ENCODE results near the gene PCDHA8. TPM values are rescaled to one million over a fixed set of nuclear protein-coding genes. Genes with fewer than 3 reads are reported as not detected.
"Not testable (repeated sequence)": the region's sequence is repeated elsewhere in the genome, so short reads cannot be mapped to it uniquely, and the experiment has no call there.

The PCDHA8 gene
- total RNA-seq, 1 experiment from 2014 or later, result 0.10 TPM

GRCh38 chr5:140828362-140828737 lies 12.6 kb upstream of the PCDHA8 start:
- intact Hi-C loops (cut with micrococcal nuclease; ENCODE audit: unreplicated experiment), result no loop called here
- Histone ChIP-seq H3K4me1 (ENCODE audit: control insufficient read depth, insufficient read depth, low read length) (no peaks in the 10 kb centered on the region), H3K36me3 (ENCODE audit: control insufficient read depth, insufficient read depth, low read length) (no peaks in the 10 kb centered on the region), H3K27ac (ENCODE audit: low read length) (no peak overlapping the region), H3K4me3 (ENCODE audit: low read depth in 2 of 2, low read length in 2 of 2) (no peak overlapping the region), H3K9me3 (ENCODE audit: control insufficient read depth, insufficient read depth, low read depth, low read length) (no peaks in the 10 kb centered on the region), H3K27me3 (ENCODE audit: control insufficient read depth, insufficient read depth, low read length) (no peaks in the 10 kb centered on the region)
- ATAC-seq, result no peak
- ChIA-PET CTCF (no interaction called here), POLR2A (interaction anchor here (0.6 kb wide), 1 partner anchor 133 kb away, joined by 3 read pairs; no protein-coding TSS in a partner anchor)
- BruUV-seq (replicated peaks), result no TSS peak
- TF ChIP-seq TCF7L2 (IDR thresholded peaks at IDR 0.05; ENCODE audit: low read depth, low read length), result no peak
- TF ChIP-seq, protein P1, sequence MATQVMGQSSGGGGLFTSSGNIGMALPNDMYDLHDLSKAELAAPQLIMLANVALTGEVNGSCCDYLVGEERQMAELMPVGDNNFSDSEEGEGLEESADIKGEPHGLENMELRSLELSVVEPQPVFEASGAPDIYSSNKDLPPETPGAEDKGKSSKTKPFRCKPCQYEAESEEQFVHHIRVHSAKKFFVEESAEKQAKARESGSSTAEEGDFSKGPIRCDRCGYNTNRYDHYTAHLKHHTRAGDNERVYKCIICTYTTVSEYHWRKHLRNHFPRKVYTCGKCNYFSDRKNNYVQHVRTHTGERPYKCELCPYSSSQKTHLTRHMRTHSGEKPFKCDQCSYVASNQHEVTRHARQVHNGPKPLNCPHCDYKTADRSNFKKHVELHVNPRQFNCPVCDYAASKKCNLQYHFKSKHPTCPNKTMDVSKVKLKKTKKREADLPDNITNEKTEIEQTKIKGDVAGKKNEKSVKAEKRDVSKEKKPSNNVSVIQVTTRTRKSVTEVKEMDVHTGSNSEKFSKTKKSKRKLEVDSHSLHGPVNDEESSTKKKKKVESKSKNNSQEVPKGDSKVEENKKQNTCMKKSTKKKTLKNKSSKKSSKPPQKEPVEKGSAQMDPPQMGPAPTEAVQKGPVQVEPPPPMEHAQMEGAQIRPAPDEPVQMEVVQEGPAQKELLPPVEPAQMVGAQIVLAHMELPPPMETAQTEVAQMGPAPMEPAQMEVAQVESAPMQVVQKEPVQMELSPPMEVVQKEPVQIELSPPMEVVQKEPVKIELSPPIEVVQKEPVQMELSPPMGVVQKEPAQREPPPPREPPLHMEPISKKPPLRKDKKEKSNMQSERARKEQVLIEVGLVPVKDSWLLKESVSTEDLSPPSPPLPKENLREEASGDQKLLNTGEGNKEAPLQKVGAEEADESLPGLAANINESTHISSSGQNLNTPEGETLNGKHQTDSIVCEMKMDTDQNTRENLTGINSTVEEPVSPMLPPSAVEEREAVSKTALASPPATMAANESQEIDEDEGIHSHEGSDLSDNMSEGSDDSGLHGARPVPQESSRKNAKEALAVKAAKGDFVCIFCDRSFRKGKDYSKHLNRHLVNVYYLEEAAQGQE (IDR thresholded peaks at IDR 0.05; ENCODE audit: insufficient read depth in 1 of 2, low read depth in 2 of 2, low read length in 1 of 2), result no peak
- TF ChIP-seq, protein P2, sequence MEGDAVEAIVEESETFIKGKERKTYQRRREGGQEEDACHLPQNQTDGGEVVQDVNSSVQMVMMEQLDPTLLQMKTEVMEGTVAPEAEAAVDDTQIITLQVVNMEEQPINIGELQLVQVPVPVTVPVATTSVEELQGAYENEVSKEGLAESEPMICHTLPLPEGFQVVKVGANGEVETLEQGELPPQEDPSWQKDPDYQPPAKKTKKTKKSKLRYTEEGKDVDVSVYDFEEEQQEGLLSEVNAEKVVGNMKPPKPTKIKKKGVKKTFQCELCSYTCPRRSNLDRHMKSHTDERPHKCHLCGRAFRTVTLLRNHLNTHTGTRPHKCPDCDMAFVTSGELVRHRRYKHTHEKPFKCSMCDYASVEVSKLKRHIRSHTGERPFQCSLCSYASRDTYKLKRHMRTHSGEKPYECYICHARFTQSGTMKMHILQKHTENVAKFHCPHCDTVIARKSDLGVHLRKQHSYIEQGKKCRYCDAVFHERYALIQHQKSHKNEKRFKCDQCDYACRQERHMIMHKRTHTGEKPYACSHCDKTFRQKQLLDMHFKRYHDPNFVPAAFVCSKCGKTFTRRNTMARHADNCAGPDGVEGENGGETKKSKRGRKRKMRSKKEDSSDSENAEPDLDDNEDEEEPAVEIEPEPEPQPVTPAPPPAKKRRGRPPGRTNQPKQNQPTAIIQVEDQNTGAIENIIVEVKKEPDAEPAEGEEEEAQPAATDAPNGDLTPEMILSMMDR (IDR thresholded peaks at IDR 0.05), result no peak
- TF ChIP-seq SIN3A (IDR thresholded peaks at IDR 0.05; ENCODE audit: borderline replicate concordance, insufficient read depth, low read depth, low read length), result no peak
- no peak for TF ChIP-seq POLR2AphosphoS5 (IDR thresholded peaks at IDR 0.05; ENCODE audit: low read depth, low read length)
- in situ Hi-C loops (cut with HindIII; ENCODE audit: low pct_unique_long_range_greater_than_20kb, low sequenced_read_pairs), result no loop called here
- DNase-seq (ENCODE audit: low read depth, low spot score), result no peak

GRCh38 chr5:140829511-140830501 lies 11.2 kb upstream of the PCDHA8 start:
- intact Hi-C loops (cut with micrococcal nuclease; ENCODE audit: unreplicated experiment); H3K27me3 ChIP-seq (ENCODE audit: control insufficient read depth, insufficient read depth, low read length); H3K9me3 ChIP-seq (ENCODE audit: control insufficient read depth, insufficient read depth, low read depth, low read length); ATAC-seq; H3K4me3 ChIP-seq (ENCODE audit: low read depth in 2 of 2, low read length in 2 of 2); BruUV-seq (replicated peaks); POLR2A ChIA-PET; CTCF ChIA-PET; H3K4me1 ChIP-seq (ENCODE audit: control insufficient read depth, insufficient read depth, low read length); in situ Hi-C loops (cut with HindIII; ENCODE audit: low pct_unique_long_range_greater_than_20kb, low sequenced_read_pairs); H3K36me3 ChIP-seq (ENCODE audit: control insufficient read depth, insufficient read depth, low read length); DNase-seq (ENCODE audit: low read depth, low spot score); H3K27ac ChIP-seq (ENCODE audit: low read length): not testable (repeated sequence)

DNA sequence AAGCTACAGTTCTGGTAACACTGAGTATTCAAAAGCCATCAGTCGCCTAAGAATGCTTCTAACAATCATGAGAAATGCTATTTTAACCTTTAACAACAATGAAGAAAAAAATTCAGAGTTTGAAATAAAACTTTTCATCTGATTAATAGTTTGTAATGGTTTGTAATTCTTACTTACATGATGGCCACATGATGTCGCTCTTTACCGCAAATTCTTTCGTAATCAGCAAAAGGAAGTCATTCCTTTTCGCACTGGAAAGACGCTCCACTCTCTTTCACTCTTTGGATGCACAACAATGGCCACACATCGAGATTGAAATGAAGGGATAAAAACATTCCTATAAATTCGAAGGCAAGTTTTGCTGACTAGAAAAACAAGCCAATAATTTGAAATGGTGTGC lies 7.0 kb upstream of the PCDHA8 start, which contains the start of gene PCDHA7:
PCDHA7 (plus strand) TSS at position 277 of the 400 bp plus-strand sequence; CDS start at position 392, 115 bp downstream.
- no peaks in the 10 kb centered on the region; the same call in 1 of the 2 replicates for H3K9me3 ChIP-seq (ENCODE audit: control insufficient read depth, insufficient read depth, low read depth, low read length)
- H3K27me3 ChIP-seq (ENCODE audit: control insufficient read depth, insufficient read depth, low read length), result no peaks in the 10 kb centered on the region
- no TSS peak for BruUV-seq (replicated peaks)
- no peak within 1 kb of the TSS for H3K27ac ChIP-seq (ENCODE audit: low read length)
- H3K4me1 ChIP-seq (ENCODE audit: control insufficient read depth, insufficient read depth, low read length), result no peaks in the 10 kb centered on the region
- CTCF ChIA-PET, result interaction anchor here (0.6 kb wide), 1 partner anchor 322 kb away, joined by 3 read pairs; no protein-coding TSS in a partner anchor
- no peaks in the 10 kb centered on the region for H3K36me3 ChIP-seq (ENCODE audit: control insufficient read depth, insufficient read depth, low read length)
- intact Hi-C loops (cut with micrococcal nuclease; ENCODE audit: unreplicated experiment), result no loop called here
- no peak for ATAC-seq
- H3K4me3 ChIP-seq (ENCODE audit: low read depth in 2 of 2, low read length in 2 of 2), result no peak within 1 kb of the TSS
- in situ Hi-C loops (cut with HindIII; ENCODE audit: low pct_unique_long_range_greater_than_20kb, low sequenced_read_pairs), result no loop called here
- POLR2A ChIA-PET, result no interaction called here
- no peak for DNase-seq (ENCODE audit: low read depth, low spot score)
- TF ChIP-seq, protein P1 (IDR thresholded peaks at IDR 0.05; ENCODE audit: insufficient read depth in 1 of 2, low read depth in 2 of 2, low read length in 1 of 2), result no peak
- TF ChIP-seq, protein P2 (IDR thresholded peaks at IDR 0.05), result 0 out of 2 replicates have a peak, but pooled peaks have one; percentile 18
